SK-N-SH treated with all-trans-retinoic acid at 6 μM for 48 hours (cell line): ENCODE data around the gene MARS1.

Experiments used
- CREB5 ChIP-seq: fragments of 250-450 bp; sonication (Bioruptor Pico); IDR thresholded peaks from 2 replicates; pipeline ENCODE4 v1.5.1; 2020; ENCODE audit warnings: low read depth, mild to moderate bottlenecking, moderate library complexity
- OSR1 ChIP-seq: fragments of 250-450 bp; sonication (Bioruptor Pico); IDR thresholded peaks from 2 replicates; pipeline ENCODE4 v1.8.0; 2022; ENCODE audit warnings: moderate library complexity, mild to moderate bottlenecking, inconsistent platforms
- TCF4 ChIP-seq: fragments of 250-450 bp; sonication (Bioruptor Pico); IDR thresholded peaks from 2 replicates; pipeline ENCODE4 v1.8.0; 2021; ENCODE audit warnings: mild to moderate bottlenecking, moderate library complexity, borderline replicate concordance
- ZFP3 ChIP-seq: fragments of 250-450 bp; sonication (Bioruptor Pico); IDR thresholded peaks from 2 replicates; pipeline ENCODE4 v1.5.0; 2020; ENCODE audit warnings: mild to moderate bottlenecking, moderate library complexity
- ZNF8 ChIP-seq: fragments of 450-650 bp; formaldehyde crosslinking; IDR thresholded peaks from 2 replicates; pipeline ENCODE4 v1.5.0; 2020; ENCODE audit warnings: mild to moderate bottlenecking, moderate library complexity

DNA sequence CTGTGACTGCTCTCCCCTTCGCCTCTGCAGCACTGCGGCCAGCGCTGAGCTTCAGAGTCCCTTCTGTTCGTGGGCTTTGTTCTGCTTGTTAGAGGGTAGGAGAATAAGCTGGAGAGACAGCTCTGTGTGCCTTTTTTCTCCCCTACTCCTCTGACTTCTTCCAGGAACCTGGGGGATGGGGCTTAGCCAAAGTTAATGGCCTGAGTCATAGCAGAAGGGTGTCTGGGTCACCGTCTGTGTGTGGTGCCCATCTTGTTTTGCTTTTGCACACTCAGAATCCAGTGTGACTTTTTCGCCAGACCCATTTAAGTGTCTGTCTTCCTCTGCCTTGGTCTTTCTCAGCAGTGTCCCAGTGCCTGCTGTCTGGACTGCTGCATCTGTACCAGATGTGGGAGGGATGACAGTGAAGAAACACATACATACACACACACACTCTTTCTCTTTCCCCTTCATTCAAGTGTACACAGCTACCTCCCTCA lies 65.0 kb downstream of the MARS1 start:
- TF ChIP-seq OSR1 (CRISPR knock-in tag), result no peak
- no peak for TF ChIP-seq ZFP3 (CRISPR knock-in tag)
- no peak for TF ChIP-seq ZNF8 (CRISPR knock-in tag)
- no peak for TF ChIP-seq CREB5 (CRISPR knock-in tag)
- no peak for TF ChIP-seq TCF4 (CRISPR knock-in tag)
